NCI-H226 (cell line): ENCODE data around the gene CDH23.
A peak's percentile ranks its signal among the peaks of the same experiment; 100 is the strongest.

Source experiments
- DNase-seq: peaks from one replicate; pipeline ENCODE4 v3.0.0-alpha.2; 2015

Gene CDH23

GRCh38 chr10:71613261-71613777, 216.6 kb downstream of the CDH23 start:
- no peak for DNase-seq

- no peak for DNase-seq
Measured at GRCh38 chr10:71613877-71614276, 217.2 kb downstream of the CDH23 start.

DNA sequence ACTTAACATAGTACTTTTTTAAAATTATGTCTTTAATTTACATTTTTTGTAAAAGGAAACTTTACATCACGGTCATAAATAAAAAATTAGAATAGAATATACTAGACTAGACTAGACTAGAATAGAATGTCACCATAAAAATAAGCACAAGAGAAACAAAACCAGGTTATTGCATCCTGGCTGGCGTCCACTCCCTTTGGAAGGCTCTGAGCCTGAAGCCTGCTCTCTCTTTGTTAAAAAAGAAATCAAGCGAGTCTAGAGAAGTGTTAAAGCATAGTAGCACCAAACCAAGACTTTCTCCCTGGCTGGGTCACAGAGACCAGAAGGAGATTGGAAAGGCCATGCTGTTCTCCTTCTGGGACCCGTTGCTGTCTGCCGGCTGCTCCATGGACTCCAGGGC, 218.2 kb downstream of the CDH23 start:
- DNase-seq = no peak

GRCh38 chr10:71615538-71616329, 219.0 kb downstream of the CDH23 start:
- DNase-seq = no peak

DNA sequence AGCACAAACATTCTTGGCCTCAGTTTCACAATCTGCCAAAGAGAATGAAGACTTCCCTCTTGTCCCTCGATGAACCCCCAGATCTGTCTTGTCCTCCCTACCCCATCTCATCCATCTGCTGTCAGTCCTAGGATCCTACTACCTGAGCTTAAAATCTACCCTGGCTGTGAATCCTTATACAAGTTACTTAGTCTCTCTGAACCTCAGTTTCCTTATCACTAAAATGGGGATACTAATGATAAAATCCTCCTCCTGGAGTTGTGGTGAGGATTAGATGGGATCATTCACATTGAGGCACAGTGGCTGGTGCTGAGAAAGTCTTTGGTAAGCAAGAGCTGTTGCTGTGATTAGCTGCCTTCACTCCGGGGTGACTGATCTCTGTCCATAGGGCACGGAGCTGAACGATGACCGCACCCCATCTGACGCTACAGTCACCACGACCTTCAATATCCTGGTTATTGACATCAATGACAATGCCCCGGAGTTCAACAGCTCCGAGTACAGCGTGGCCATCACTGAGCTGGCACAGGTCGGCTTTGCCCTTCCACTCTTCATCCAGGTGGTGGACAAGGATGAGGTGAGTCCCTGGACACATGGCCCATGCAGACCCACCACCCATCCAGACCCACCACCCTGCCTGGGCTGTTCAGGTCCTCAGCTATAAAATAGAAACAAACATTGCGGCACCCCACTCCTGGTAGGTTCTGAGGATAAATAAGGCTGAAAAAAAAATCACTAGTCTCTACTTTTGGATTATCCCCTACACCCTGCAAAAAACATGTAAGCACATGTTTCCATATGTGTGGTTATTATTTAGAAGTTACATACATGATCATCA, 220.3 kb downstream of the CDH23 start:
- DNase-seq = no peak

DNA sequence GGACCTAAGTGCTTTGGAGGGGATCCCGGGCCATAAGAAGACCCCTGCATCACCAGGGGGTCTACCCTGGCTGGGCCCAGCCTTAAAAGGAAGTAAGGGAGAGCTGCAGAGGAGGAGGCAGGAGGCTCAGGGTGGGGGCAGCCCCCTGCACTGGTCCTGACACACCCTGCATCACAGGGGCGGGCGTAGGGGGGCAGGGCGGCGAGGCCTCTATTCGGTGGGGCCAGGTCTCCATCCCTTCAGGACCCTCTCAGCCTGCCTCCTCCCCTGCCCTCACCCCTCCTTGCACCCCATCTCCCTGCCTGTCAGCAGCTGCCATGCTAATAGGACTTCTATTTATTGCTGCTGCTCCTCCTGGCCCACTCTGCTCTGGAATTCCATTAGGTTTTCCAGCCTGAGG, 221.5 kb downstream of the CDH23 start:
- no peak for DNase-seq

- DNase-seq = no peak
Measured at GRCh38 chr10:71618598-71618997, 221.9 kb downstream of the CDH23 start.

DNA sequence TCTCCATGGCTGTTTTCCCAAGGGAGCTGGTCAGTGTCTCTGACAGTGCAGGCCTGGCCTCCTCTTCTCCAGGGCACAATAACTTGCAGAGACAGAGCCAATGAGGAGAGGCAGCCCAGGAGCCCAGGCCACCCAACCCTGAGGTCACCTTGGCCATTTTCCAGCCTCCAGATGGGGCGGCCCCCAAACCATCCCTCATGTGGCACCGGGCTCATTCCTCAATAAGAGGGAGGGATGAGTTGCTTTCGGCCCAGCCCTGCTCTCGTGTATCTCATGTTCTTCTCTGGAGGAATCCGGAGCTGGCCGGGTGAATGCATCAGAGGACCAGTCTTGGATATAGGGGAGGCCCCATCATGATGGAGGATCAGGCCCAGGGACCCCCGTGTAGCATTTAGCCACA, 223.9 kb downstream of the CDH23 start:
- DNase-seq = no peak

DNA sequence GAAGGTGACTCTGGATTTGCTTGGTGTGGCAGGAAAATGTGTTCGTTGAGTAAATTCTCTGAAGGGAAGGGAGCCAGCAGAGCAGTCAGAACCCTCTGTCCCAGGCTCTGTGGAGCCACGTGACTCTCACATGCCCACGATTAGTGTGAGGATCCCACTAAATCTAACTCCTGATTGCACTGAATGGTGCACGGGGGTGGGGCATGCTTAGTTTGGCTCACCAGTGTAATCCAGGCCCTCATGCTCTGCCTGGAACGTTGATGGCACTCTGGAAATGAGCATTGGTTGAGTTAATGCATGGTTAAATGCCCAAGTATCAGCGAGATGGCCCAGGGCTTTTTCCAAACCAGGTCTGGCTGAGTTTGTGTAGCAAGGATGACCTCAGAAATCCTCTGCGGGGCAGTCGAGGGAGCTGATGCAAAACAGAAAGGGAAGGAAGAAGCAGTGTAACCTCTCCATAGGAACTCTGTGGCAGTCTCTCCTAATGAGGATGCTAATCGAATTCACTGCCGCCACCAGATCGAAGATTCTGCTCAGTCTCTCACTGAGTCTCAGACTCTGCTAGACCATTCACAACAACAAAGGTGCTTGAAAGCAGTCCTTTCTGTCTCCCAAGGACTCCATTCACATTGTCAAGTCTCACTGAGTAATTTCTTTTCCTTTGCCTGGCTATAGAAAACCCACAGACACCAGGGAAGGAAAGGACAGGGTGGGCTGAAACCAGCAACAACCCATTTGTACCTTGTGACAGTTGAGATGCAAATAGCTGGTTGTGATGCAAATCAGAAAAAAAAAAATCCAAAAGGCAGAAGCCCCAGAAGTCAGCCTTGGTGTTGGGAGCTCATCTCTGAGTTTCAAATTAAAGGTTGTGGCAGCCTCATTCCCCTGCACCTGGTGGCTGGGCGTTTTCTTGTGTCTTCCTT, 224.8 kb downstream of the CDH23 start:
- DNase-seq = no peak

DNA sequence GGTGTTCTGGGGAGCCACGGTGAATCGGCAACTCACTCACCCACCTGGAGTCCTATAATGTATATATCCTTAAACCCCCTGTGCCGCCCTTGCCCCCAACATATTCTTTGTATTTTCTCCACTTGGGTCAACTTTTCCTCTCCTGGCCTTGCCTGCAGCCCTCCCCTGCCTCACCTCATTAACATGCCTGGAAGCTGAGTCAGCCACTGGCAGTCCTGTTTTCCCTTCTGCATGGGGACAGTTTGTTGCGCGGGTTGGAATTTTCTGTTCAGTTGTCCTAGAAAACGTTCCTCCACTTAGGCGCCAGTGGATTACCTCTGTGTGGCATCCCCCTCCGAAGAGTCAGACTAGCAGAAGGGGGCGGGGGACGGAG, 225.4 kb downstream of the CDH23 start:
- peak; percentile 24 for DNase-seq

- DNase-seq = no peak
Measured at GRCh38 chr10:71622616-71623015, 225.9 kb downstream of the CDH23 start.

GRCh38 chr10:71623098-71623985, 226.6 kb downstream of the CDH23 start:
- peak; percentile 39 for DNase-seq

DNA sequence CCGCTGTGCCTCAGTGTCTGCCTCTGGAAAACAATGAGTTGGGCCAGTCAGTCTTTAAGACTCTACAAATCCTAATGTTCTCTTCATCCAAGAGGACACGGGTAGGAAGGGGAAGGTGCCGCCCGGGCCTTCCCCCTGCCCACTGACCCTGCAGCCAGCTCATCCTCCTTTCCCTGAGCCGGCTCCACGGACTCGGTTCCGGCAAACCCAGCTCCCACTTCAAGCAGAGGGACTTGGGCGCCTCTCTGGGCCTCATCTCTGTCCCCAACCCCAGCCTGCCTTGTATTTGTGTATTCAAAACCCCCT, 227.2 kb downstream of the CDH23 start:
- no peak for DNase-seq

- DNase-seq = no peak
Measured at GRCh38 chr10:71625445-71626175, 228.9 kb downstream of the CDH23 start.

GRCh38 chr10:71627230-71627939, 230.7 kb downstream of the CDH23 start:
- no peak for DNase-seq

DNA sequence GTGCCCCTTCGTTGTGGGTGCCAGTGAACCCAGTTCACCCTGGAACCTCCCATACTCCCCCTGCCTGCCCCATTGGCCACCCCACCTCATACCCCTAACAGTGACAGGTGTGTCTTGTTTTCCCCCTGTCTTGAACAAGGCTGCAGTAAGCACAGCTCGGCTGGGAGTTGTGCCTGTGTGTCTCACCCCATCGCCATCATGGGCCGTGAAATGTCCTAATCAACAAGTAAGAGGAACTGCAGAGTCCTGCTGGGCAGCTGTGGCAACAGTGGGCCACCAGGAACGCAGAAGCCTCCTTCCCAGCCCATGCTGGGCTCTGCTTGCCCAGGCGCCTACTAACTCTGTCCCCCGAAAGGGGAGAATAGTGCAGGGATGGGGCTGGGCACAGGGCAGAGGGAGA, 231.2 kb downstream of the CDH23 start:
- DNase-seq = no peak

DNA sequence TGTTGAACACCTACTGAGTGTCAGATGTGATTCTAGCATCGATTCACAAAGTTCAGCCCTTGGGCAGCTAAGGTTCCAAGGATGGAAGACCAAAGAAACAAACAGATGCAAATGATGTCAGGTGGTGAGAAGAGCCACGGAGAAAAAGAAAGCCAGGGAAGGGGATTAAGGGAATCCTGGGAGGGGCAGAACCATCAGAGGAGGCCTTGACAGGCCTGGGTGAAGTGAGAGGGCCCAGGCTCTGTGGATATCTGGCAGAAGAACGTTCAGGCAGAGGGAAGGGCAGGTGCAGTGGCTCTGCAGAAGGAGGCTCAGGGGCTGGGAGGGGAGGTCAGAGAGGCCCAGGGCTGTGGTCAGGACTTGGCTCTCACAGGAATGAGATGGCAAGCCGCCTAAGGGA, 232.4 kb downstream of the CDH23 start:
- no peak for DNase-seq

GRCh38 chr10:71630168-71630567, 233.4 kb downstream of the CDH23 start:
- DNase-seq = no peak

DNA sequence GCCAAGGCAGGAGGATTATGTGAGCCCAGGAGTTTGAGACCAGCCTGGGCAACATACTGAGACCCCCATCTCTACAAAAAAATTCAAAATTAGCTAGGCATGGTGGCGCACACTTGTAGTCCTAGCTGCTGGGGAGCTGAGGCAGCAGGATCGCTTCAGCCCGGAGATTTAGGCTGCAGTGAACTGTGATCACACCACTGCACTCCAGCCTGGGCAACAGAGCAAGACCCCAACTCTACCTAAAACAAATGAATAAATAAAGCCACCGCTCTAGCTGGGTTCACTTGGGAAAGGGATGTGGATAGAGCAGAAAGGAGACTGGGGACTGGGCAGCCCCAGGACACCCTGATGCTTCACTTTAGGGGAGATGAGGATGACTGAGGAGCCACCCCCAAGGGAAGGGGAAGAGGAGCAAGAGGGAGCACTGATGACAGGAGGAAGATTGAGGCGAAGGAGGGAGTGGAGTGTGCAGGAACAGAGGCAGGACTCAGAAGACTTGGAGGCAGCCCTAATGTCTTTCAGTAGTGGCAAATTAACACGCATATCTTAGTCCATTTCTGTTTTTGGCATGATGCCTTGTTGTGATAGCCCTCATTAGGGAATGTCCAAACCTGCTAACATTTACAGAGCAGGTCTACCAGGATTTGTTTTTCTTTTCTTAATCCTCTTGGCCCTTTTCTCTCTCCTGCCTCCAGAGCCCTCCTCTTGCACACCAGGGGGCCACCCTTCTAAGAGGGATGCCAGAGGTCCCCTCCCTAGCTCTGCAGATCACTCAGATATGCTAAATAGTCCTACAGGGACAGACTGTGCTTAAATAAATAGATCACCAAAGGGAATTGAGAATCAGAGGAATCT, 234.5 kb downstream of the CDH23 start:
- no peak for DNase-seq
